ENCODE results near the gene TMCO2. TPM values are rescaled to one million over a fixed set of nuclear protein-coding genes. Genes with fewer than 3 reads are reported as not detected.
A peak's percentile ranks its signal among the peaks of the same experiment; 100 is the strongest.

Gene TMCO2
- total RNA-seq, 4 donors from 2014 or later = not detected

DNA sequence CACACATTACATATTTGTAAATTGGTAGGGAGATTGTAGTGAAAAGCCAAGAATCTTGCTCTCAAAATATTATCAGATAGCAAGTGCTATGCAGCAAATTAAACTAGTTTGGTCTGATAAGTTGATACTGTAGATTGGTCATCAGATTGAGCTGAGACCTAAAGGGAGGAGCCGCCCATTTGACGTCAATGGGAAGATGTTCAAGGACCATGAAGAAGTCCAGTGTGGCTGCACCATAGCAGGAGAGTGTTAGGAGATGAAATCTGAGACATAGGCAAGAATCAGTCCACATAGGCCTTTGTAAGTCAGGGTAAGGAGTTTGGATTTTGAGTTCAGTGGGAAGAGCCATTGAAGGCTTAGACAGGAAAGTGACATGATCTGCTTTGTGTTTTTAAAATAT is 26.6 kb downstream of the TMCO2 start:
- in situ Hi-C loops (cut with MboI; ENCODE audit: low pct_ligation_motif_present in 1 of 4, low pct_unique_long_range_greater_than_20kb in 1 of 4, low sequenced_read_pairs in 3 of 4) = no loop called here
- intact Hi-C loops (cut with DNase I; ENCODE audit: low total_unique reads) = no loop called here
- WGBS, 2 donors (ENCODE audit: low coverage in 1 of 2) = 96% methylated on average over 2 of the region's 2 CpGs; no CpG with 5 or more reads in 1 of the 2 donors
- Histone ChIP-seq H3K27ac (no peak overlapping the region), H3K27me3 (no peaks in the 10 kb centered on the region), H3K4me3 (no peak overlapping the region), H3K9me3 (no peaks in the 10 kb centered on the region), H3K36me3 (peaks cover 0 to 52% (median 13%) of the 10 kb centered on the region in 4 donors), H3K4me1 (no peaks in the 10 kb centered on the region)
- TF ChIP-seq POLR2A (IDR thresholded peaks at IDR 0.05) (no peak), POLR2AphosphoS5 (IDR thresholded peaks at IDR 0.05) (no peak), EP300 (IDR thresholded peaks at IDR 0.05; ENCODE audit: low read depth) (no peak)
- TF ChIP-seq, protein P1, sequence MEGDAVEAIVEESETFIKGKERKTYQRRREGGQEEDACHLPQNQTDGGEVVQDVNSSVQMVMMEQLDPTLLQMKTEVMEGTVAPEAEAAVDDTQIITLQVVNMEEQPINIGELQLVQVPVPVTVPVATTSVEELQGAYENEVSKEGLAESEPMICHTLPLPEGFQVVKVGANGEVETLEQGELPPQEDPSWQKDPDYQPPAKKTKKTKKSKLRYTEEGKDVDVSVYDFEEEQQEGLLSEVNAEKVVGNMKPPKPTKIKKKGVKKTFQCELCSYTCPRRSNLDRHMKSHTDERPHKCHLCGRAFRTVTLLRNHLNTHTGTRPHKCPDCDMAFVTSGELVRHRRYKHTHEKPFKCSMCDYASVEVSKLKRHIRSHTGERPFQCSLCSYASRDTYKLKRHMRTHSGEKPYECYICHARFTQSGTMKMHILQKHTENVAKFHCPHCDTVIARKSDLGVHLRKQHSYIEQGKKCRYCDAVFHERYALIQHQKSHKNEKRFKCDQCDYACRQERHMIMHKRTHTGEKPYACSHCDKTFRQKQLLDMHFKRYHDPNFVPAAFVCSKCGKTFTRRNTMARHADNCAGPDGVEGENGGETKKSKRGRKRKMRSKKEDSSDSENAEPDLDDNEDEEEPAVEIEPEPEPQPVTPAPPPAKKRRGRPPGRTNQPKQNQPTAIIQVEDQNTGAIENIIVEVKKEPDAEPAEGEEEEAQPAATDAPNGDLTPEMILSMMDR (IDR thresholded peaks at IDR 0.05) = no peak
- DNase-seq = no peak

DNA sequence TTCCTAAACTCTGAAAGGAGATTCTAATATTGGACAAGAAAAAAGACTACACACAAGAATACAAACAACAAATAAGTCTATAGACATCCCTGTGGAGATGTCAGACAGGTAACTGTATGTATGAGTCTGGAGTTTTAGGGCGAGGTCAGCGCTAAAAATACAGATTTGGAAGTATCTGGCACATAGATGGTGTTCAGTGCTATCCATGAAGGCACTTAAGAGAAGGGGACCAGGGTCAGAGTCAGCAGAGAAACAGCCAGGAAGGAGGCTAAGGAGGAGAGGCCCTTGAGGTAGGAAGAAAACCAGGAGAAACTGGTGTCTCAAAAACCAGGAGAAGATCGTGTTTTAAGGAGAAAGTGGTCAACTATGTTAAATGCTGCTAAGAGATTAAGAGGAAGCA is 28.4 kb downstream of the TMCO2 start:
- H3K27ac ChIP-seq = no peak overlapping the region
- WGBS, 2 donors (ENCODE audit: low coverage in 1 of 2) = 92 to 97% methylated on average over 3 of the region's 3 CpGs
- in situ Hi-C loops (cut with MboI; ENCODE audit: low pct_ligation_motif_present in 1 of 4, low pct_unique_long_range_greater_than_20kb in 1 of 4, low sequenced_read_pairs in 3 of 4) = no loop called here
- intact Hi-C loops (cut with DNase I; ENCODE audit: low total_unique reads) = no loop called here
- no peaks in the 10 kb centered on the region for H3K9me3 ChIP-seq
- TF ChIP-seq, protein P1 (IDR thresholded peaks at IDR 0.05) = no peak
- no peak for TF ChIP-seq POLR2A (IDR thresholded peaks at IDR 0.05)
- no peak for TF ChIP-seq EP300 (IDR thresholded peaks at IDR 0.05; ENCODE audit: low read depth)
- no peak for TF ChIP-seq POLR2AphosphoS5 (IDR thresholded peaks at IDR 0.05)
- peaks cover 0 to 35% (median 8%) of the 10 kb centered on the region in 4 donors for H3K36me3 ChIP-seq
- peaks cover 0 to 4% (median 3%) of the 10 kb centered on the region in 4 donors for H3K4me1 ChIP-seq
- no peaks in the 10 kb centered on the region for H3K27me3 ChIP-seq
- no peak for DNase-seq
- H3K4me3 ChIP-seq = no peak overlapping the region

DNA sequence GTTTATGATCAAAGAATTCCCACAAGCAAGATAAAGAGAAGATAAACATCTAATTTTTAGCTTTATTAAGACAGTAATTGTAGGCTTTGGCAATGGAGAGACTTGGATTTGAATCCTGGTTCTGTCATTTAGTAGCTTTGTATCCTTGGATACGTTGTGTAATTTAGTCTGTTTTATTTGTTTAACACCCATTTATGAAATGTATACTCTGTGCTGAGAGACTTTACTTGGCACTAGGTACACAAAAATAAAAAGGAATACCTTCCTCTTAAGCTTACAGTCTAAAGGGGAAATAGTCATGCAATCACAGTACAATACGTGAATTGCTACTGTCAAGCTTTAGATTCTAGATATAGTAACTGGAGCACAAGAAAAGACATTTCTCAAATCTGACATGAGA is 34.1 kb downstream of the TMCO2 start:
- H3K36me3 ChIP-seq = peaks cover 0 to 33% (median 6%) of the 10 kb centered on the region in 4 donors
- H3K4me1 ChIP-seq = peaks cover 0 to 20% (median 10%) of the 10 kb centered on the region in 4 donors
- no peaks in the 10 kb centered on the region for H3K9me3 ChIP-seq
- no peaks in the 10 kb centered on the region for H3K27me3 ChIP-seq
- intact Hi-C loops (cut with DNase I; ENCODE audit: low total_unique reads) = no loop called here
- TF ChIP-seq, protein P1 (IDR thresholded peaks at IDR 0.05) = no peak
- no peak for TF ChIP-seq POLR2AphosphoS5 (IDR thresholded peaks at IDR 0.05)
- no peak for TF ChIP-seq POLR2A (IDR thresholded peaks at IDR 0.05)
- TF ChIP-seq EP300 (IDR thresholded peaks at IDR 0.05; ENCODE audit: low read depth) = no peak
- H3K27ac ChIP-seq = peak overlapping the region in 2 of 4 donors; percentile 45 to 60
- 36 to 52% methylated on average over 2 of the region's 2 CpGs for WGBS, 2 donors (ENCODE audit: low coverage in 1 of 2)
- H3K4me3 ChIP-seq = no peak overlapping the region
- in situ Hi-C loops (cut with MboI; ENCODE audit: low pct_ligation_motif_present in 1 of 4, low pct_unique_long_range_greater_than_20kb in 1 of 4, low sequenced_read_pairs in 3 of 4) = no loop called here
- DNase-seq = no peak

DNA sequence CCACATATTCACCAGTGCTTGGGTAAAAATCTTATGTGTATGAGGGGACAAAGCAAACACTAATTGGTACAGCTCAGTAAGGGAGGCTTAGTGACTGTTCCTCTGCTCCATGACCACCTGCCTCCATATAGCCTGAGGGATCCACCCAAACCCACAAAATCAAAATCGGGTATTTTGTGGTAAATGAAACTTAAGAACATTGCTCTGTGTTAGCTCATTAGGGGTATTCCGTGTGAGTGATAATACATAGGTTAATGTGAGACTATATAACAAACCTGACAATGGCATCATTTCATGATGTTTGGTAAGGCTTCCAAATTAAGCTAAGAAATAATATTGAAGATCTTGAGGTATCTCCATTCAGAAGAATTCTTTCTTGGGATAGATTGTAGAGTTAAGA is 43.6 kb downstream of the TMCO2 start:
- no peak overlapping the region for H3K27ac ChIP-seq
- no peaks in the 10 kb centered on the region for H3K4me1 ChIP-seq
- H3K27me3 ChIP-seq = no peaks in the 10 kb centered on the region
- in situ Hi-C loops (cut with MboI; ENCODE audit: low pct_ligation_motif_present in 1 of 4, low pct_unique_long_range_greater_than_20kb in 1 of 4, low sequenced_read_pairs in 3 of 4) (no loop called here), intact Hi-C loops (cut with DNase I; ENCODE audit: low total_unique reads) (no loop called here)
- TF ChIP-seq POLR2A (IDR thresholded peaks at IDR 0.05) = no peak
- no peak for TF ChIP-seq EP300 (IDR thresholded peaks at IDR 0.05; ENCODE audit: low read depth)
- no peak for TF ChIP-seq POLR2AphosphoS5 (IDR thresholded peaks at IDR 0.05)
- TF ChIP-seq, protein P1 (IDR thresholded peaks at IDR 0.05) = no peak
- WGBS, 2 donors (ENCODE audit: low coverage in 1 of 2) = 70 to 75% methylated on average over 2 of the region's 2 CpGs
- H3K36me3 ChIP-seq = peaks cover 0 to 40% (median 19%) of the 10 kb centered on the region in 4 donors
- no peaks in the 10 kb centered on the region for H3K9me3 ChIP-seq
- no peak overlapping the region for H3K4me3 ChIP-seq
- DNase-seq = no peak
